Large intestine (tissue), 3 donors: ENCODE measurements around the gene PKNOX1. TPM values are rescaled to one million over a fixed set of nuclear protein-coding genes. Genes with fewer than 3 reads are reported as not detected.
A peak's percentile ranks its signal among the peaks of the same experiment; 100 is the strongest.
"Not testable (repeated sequence)": the region's sequence is repeated elsewhere in the genome, so short reads cannot be mapped to it uniquely, and the experiment has no call there.

ENCODE experiments used
- DNase-seq, 2 donors: peaks; one replicate each; pipeline versions ENCODE4 v3.0.0 to v3.0.0-alpha.2; 2013
- H3K27ac ChIP-seq: one replicate; pipeline ENCODE4 v1.5.1; 2013; ENCODE audit warnings: low read length
- H3K27me3 ChIP-seq: 2 replicates; pipeline ENCODE4 v1.6.1; 2013; ENCODE audit warnings: low read length; ENCODE audit not compliant: control insufficient read depth, insufficient read depth
- H3K36me3 ChIP-seq: 2 replicates; pipeline ENCODE4 v1.6.1; 2013; ENCODE audit warnings: low read length; ENCODE audit not compliant: control insufficient read depth, insufficient read depth
- H3K4me1 ChIP-seq: one replicate; pipeline ENCODE4 v1.6.1; 2013; ENCODE audit warnings: low read length; ENCODE audit not compliant: control insufficient read depth, insufficient read depth
- H3K4me3 ChIP-seq: one replicate; pipeline ENCODE4 v1.5.1; 2013; ENCODE audit warnings: low read length
- H3K9me3 ChIP-seq: one replicate; pipeline ENCODE4 v1.6.1; 2013; ENCODE audit warnings: mild to moderate bottlenecking, low read depth, low read length, moderate library complexity; ENCODE audit not compliant: control insufficient read depth
- WGBS: methylation state at CpG from one replicate; pipeline ENCODE4 v1.1.5; 2013; ENCODE audit warnings: low lambda C conversion rate; ENCODE audit not compliant: insufficient coverage; 5-methylcytosine and 5-hydroxymethylcytosine counted together
- polyA plus RNA-seq: library from polyadenylated mRNA; unstranded; fragments of 120-200 nt; gene quantifications from one replicate; pipeline ENCODE4 v1.2.1, GENCODE V29; 2013

PKNOX1 gene
- polyA plus RNA-seq, 1 donor = 12.0 TPM

- H3K4me1 ChIP-seq, H3K27ac ChIP-seq, DNase-seq, H3K4me3 ChIP-seq, H3K9me3 ChIP-seq, H3K36me3 ChIP-seq, H3K27me3 ChIP-seq: not testable (repeated sequence)
- WGBS = no CpG with 5 or more reads among the region's 2 CpGs
Observed at GRCh38 chr21:43000041-43000440, 25.7 kb downstream of the PKNOX1 start.

GRCh38 chr21:43001316-43001715, 27.0 kb downstream of the PKNOX1 start:
- Histone ChIP-seq H3K27ac (no peak overlapping the region), H3K4me3 (no peak overlapping the region)

GRCh38 chr21:43004926-43005325, 30.6 kb downstream of the PKNOX1 start:
- Histone ChIP-seq H3K9me3 (no peaks in the 10 kb centered on the region), H3K4me3 (no peak overlapping the region), H3K27me3 (no peaks in the 10 kb centered on the region), H3K36me3 (peaks cover 25% of the 10 kb centered on the region), H3K4me1 (peaks cover 9% of the 10 kb centered on the region), H3K27ac (no peak overlapping the region)
- no peak for DNase-seq
- no CpG with 5 or more reads among the region's 8 CpGs for WGBS

More at GRCh38 chr21:43001316-43001715, 27.0 kb downstream of the PKNOX1 start:
- Histone ChIP-seq H3K4me1 (peaks cover 4% of the 10 kb centered on the region), H3K27me3 (no peaks in the 10 kb centered on the region), H3K9me3 (peaks cover 7% of the 10 kb centered on the region), H3K36me3 (peaks cover 11% of the 10 kb centered on the region)
- DNase-seq = no peak
- WGBS = no CpG with 5 or more reads among the region's 4 CpGs

- H3K4me1 ChIP-seq = peaks cover 9% of the 10 kb centered on the region
- H3K27me3 ChIP-seq = no peaks in the 10 kb centered on the region
- no peaks in the 10 kb centered on the region for H3K9me3 ChIP-seq
- DNase-seq = no peak
- H3K36me3 ChIP-seq = peaks cover 30% of the 10 kb centered on the region
- no peak overlapping the region for H3K27ac ChIP-seq
- WGBS = 92% methylated on average over 1 of the region's 9 CpGs
- H3K4me3 ChIP-seq = no peak overlapping the region
Observed at GRCh38 chr21:43005635-43006034, 31.3 kb downstream of the PKNOX1 start.

- H3K27ac ChIP-seq, H3K9me3 ChIP-seq, H3K27me3 ChIP-seq, H3K4me1 ChIP-seq, H3K4me3 ChIP-seq: not testable (repeated sequence)
- peaks cover 32% of the 10 kb centered on the region for H3K36me3 ChIP-seq
- WGBS = 32% methylated on average over 2 of the region's 14 CpGs
- peak in 1 of 2 donors; percentile 16 for DNase-seq
Observed at GRCh38 chr21:43006051-43006873, 31.9 kb downstream of the PKNOX1 start.

- 0% methylated on average over 3 of the region's 4 CpGs for WGBS
- Histone ChIP-seq H3K27me3 (no peaks in the 10 kb centered on the region), H3K27ac (no peak overlapping the region), H3K4me1 (peaks cover 9% of the 10 kb centered on the region), H3K36me3 (peaks cover 38% of the 10 kb centered on the region), H3K4me3 (no peak overlapping the region), H3K9me3 (no peaks in the 10 kb centered on the region)
- DNase-seq = peak in 1 of 2 donors; percentile 35
Observed at GRCh38 chr21:43006874-43007208, 32.5 kb downstream of the PKNOX1 start.

- Histone ChIP-seq H3K36me3 (peaks cover 43% of the 10 kb centered on the region), H3K9me3 (no peaks in the 10 kb centered on the region), H3K27me3 (no peaks in the 10 kb centered on the region), H3K4me1 (no peaks in the 10 kb centered on the region), H3K4me3 (no peak overlapping the region), H3K27ac (no peak overlapping the region)
- DNase-seq = no peak
- 100% methylated on average over 1 of the region's 6 CpGs for WGBS
Observed at GRCh38 chr21:43012596-43012995, 38.2 kb downstream of the PKNOX1 start.

- WGBS = 92% methylated on average over 1 of the region's 13 CpGs
- Histone ChIP-seq H3K27ac (no peak overlapping the region), H3K36me3 (peaks cover 50% of the 10 kb centered on the region), H3K27me3 (no peaks in the 10 kb centered on the region), H3K4me1 (no peaks in the 10 kb centered on the region), H3K4me3 (no peak overlapping the region), H3K9me3 (no peaks in the 10 kb centered on the region)
- no peak for DNase-seq
Observed at GRCh38 chr21:43015906-43016540, 41.7 kb downstream of the PKNOX1 start.

- no peaks in the 10 kb centered on the region for H3K4me1 ChIP-seq
- peaks cover 51% of the 10 kb centered on the region for H3K36me3 ChIP-seq
- WGBS = 87% methylated on average over 3 of the region's 13 CpGs
Observed at GRCh38 chr21:43016728-43017127, 42.4 kb downstream of the PKNOX1 start.

GRCh38 chr21:43018519-43018918, 44.2 kb downstream of the PKNOX1 start:
- Histone ChIP-seq H3K4me3 (no peak overlapping the region), H3K36me3 (peaks cover 55% of the 10 kb centered on the region), H3K9me3 (no peaks in the 10 kb centered on the region), H3K27me3 (no peaks in the 10 kb centered on the region), H3K4me1 (no peaks in the 10 kb centered on the region), H3K27ac (no peak overlapping the region)
- WGBS = no CpG with 5 or more reads among the region's 10 CpGs
- DNase-seq = no peak

More at GRCh38 chr21:43016728-43017127, 42.4 kb downstream of the PKNOX1 start:
- Histone ChIP-seq H3K27ac (no peak overlapping the region), H3K27me3 (no peaks in the 10 kb centered on the region), H3K4me3 (no peak overlapping the region), H3K9me3 (no peaks in the 10 kb centered on the region)
- DNase-seq = no peak
